RWPE2 (cell line): ENCODE data around the gene ZNF451.

ENCODE experiments used
- ATAC-seq: fragments of 200-7000 bp; cut with Tn5 transposase; 3 replicates; pipeline ENCODE4 v1.9.1; 2021; ENCODE audit warnings: low read depth
- DNase-seq: peaks from one replicate; pipeline ENCODE4 v3.0.0-alpha.2; 2020; ENCODE audit warnings: low spot score
- H3K27ac ChIP-seq: fragments of 450-650 bp; 2 replicates; pipeline ENCODE4 v1.5.1; 2017; ENCODE audit warnings: mild to moderate bottlenecking; ENCODE audit not compliant: poor library complexity, severe bottlenecking
- H3K27me3 ChIP-seq: fragments of 250-450 bp; sonication (Bioruptor Pico); 2 replicates; pipeline ENCODE4 v1.5.1; 2021; ENCODE audit warnings: mild to moderate bottlenecking, moderate library complexity; ENCODE audit not compliant: insufficient read depth, poor library complexity, severe bottlenecking
- H3K36me3 ChIP-seq: fragments of 250-450 bp; sonication (Bioruptor Pico); 2 replicates; pipeline ENCODE4 v1.5.1; 2020; ENCODE audit warnings: low read depth, mild to moderate bottlenecking, moderate library complexity
- H3K4me1 ChIP-seq: fragments of 250-450 bp; sonication (Bioruptor Pico); 2 replicates; pipeline ENCODE4 v1.5.1; 2021; ENCODE audit warnings: mild to moderate bottlenecking, moderate library complexity; ENCODE audit not compliant: insufficient read depth, poor library complexity, severe bottlenecking
- H3K4me3 ChIP-seq: fragments of 250-450 bp; sonication (Bioruptor Pico); 2 replicates; pipeline ENCODE4 v1.5.1; 2021; ENCODE audit warnings: mild to moderate bottlenecking, moderate library complexity; ENCODE audit not compliant: severe bottlenecking
- H3K9me3 ChIP-seq: fragments of 250-450 bp; sonication (Bioruptor Pico); 2 replicates; pipeline ENCODE4 v1.5.1; 2021; ENCODE audit warnings: mild to moderate bottlenecking, moderate library complexity; ENCODE audit not compliant: severe bottlenecking
- TF ChIP-seq, protein P1 (sequence below): fragments of 450-650 bp; IDR thresholded peaks from one replicate; pipeline ENCODE4 v1.5.1; 2017; ENCODE audit warnings: mild to moderate bottlenecking, moderate library complexity; ENCODE audit not compliant: poor library complexity, severe bottlenecking

The ZNF451 gene

GRCh38 chr6:57173056-57173885, 83.3 kb downstream of the ZNF451 start:
- Histone ChIP-seq H3K27ac (peak overlapping the region; percentile 51), H3K27me3 (no peaks in the 10 kb centered on the region), H3K9me3 (no peaks in the 10 kb centered on the region), H3K36me3 (peaks cover 7% of the 10 kb centered on the region), H3K4me3 (peak overlapping the region; percentile 54), H3K4me1 (peaks cover 11% of the 10 kb centered on the region)
- TF ChIP-seq, protein P1, sequence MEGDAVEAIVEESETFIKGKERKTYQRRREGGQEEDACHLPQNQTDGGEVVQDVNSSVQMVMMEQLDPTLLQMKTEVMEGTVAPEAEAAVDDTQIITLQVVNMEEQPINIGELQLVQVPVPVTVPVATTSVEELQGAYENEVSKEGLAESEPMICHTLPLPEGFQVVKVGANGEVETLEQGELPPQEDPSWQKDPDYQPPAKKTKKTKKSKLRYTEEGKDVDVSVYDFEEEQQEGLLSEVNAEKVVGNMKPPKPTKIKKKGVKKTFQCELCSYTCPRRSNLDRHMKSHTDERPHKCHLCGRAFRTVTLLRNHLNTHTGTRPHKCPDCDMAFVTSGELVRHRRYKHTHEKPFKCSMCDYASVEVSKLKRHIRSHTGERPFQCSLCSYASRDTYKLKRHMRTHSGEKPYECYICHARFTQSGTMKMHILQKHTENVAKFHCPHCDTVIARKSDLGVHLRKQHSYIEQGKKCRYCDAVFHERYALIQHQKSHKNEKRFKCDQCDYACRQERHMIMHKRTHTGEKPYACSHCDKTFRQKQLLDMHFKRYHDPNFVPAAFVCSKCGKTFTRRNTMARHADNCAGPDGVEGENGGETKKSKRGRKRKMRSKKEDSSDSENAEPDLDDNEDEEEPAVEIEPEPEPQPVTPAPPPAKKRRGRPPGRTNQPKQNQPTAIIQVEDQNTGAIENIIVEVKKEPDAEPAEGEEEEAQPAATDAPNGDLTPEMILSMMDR: no peak
- no peak for DNase-seq
- 0 out of 3 replicates have a peak, but pooled peaks have one; percentile 17 for ATAC-seq

GRCh38 chr6:57173886-57174510, 84.0 kb downstream of the ZNF451 start:
- no peaks in the 10 kb centered on the region for H3K36me3 ChIP-seq
- H3K9me3 ChIP-seq: no peaks in the 10 kb centered on the region
- peak; percentile 40; the same call in 2 of the 3 replicates for ATAC-seq
- TF ChIP-seq, protein P1: no peak
- DNase-seq: no peak
- H3K4me3 ChIP-seq: peak overlapping the region; percentile 54
- H3K27me3 ChIP-seq: no peaks in the 10 kb centered on the region
- peaks cover 11% of the 10 kb centered on the region for H3K4me1 ChIP-seq
- H3K27ac ChIP-seq: peak overlapping the region; percentile 51

DNA sequence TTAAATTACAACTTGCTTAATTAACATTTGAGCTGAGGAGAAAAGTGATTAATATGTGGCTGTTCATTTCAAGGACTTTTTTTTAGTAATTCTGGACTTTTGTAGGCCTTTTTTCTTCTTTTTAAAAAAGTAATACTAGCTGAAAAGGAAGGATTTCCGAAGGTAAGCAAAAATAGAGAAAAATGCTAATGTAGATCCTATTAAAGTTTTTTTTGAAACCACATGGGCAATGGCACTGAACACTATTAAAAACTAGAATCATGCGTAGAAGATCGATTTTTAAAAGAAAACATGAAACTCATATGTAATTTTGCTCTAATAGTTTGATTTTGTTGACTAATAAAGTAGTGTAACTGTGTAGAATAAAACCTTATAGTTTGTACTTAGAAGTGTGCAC, 84.5 kb downstream of the ZNF451 start:
- Histone ChIP-seq H3K9me3 (no peaks in the 10 kb centered on the region), H3K27me3 (no peaks in the 10 kb centered on the region), H3K36me3 (no peaks in the 10 kb centered on the region), H3K27ac (peak overlapping the region; percentile 51), H3K4me1 (peaks cover 11% of the 10 kb centered on the region), H3K4me3 (no peak overlapping the region)
- ATAC-seq (no peak), DNase-seq (no peak)
- TF ChIP-seq, protein P1: no peak

- DNase-seq: no peak
- TF ChIP-seq, protein P1: no peak
- Histone ChIP-seq H3K36me3 (no peaks in the 10 kb centered on the region; the same call in 1 of the 2 replicates), H3K27me3 (no peaks in the 10 kb centered on the region), H3K9me3 (no peaks in the 10 kb centered on the region), H3K4me1 (peaks cover 11% of the 10 kb centered on the region), H3K4me3 (no peak overlapping the region), H3K27ac (no peak overlapping the region)
- no peak for ATAC-seq
Observed at GRCh38 chr6:57177545-57178265, 87.7 kb downstream of the ZNF451 start.
